HG02623 (cell line): ENCODE results near the gene ITPKB.
"Not testable (repeated sequence)": the region's sequence is repeated elsewhere in the genome, so short reads cannot be mapped to it uniquely, and the experiment has no call there.

ENCODE experiments used
- ATAC-seq: cut with Tn5 transposase; IDR thresholded peaks from one replicate; pipeline ENCODE4 v1.9.1; 2021; ENCODE audit warnings: moderate library complexity; ENCODE audit not compliant: unreplicated experiment

The ITPKB gene

DNA sequence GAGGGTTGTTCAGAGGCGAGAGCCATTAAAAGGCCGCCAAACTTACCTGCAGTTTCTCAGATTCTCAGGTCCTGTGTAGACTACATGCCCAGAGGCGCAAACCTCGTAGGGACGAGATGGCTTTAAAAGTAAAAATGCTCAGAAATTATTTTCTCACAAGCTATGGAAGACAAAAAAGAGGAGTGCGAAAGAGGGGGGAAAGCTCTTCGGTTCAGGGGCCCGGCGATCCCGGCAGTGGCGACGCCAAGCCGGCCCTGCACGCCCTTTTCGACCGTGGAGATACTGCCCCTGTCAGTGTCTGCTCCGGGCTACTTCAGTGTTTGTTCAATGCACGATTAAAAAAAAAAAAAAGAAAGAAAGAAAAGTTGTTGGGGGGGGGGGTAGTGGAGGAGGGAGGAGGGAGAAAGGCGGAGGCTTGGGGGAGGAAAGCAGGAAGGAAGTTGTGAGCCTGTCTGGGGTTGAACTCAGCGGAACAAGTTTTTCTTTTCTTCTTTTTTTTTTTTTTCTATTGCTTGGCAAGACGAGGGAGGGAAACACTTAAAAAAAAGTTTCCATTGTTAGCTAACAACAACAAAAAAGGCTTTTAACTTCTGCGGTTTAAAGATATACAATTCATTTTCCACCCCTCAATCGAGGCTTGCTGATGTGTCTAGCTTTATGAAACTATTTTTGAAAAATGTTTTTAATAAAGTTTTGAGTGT lies at the start of gene ITPKB:
Gene ITPKB (minus strand): TSS at position 288 of the 701 bp plus-strand sequence. CDS start 1,824 bp downstream, outside the sequence.
- ATAC-seq: no peak

DNA sequence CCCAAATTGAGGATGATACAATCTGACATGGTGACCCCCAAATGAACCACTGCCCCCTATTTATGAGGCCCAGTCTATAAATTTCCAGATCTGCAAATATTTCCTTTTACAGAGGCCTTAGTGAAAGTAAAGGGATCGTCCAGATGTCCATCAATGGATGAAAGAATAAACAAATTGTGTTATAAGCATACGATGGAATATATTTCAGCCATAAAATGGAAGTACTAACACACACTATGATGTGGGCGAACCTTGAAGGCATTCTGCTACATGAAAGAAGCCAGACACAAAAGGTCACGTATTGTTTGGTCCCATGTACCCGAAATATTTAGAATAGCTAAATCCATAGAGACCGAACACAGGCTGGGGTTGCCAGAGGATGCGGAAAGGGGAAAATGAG lies 48.6 kb upstream of the ITPKB start:
- ATAC-seq: no peak

DNA sequence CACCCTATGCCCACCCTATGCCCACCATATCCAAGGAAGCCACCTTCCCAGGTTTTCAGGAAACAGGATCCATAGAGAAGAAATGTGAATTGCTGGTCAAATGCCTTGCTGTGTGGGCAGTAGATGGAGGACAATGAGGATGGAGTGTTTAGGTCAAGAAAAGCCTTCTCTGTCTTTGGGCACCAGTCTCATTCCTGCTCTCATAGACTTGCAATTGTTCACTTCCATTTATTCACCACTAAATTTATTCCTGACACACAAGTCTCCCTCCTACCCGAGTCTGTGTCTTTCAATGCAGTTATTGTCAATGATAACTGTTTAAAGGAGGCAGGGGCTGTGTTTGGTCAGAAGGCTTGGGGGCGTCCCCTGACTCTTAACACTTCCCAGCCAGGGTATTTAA lies 48.0 kb upstream of the ITPKB start:
- no peak for ATAC-seq

DNA sequence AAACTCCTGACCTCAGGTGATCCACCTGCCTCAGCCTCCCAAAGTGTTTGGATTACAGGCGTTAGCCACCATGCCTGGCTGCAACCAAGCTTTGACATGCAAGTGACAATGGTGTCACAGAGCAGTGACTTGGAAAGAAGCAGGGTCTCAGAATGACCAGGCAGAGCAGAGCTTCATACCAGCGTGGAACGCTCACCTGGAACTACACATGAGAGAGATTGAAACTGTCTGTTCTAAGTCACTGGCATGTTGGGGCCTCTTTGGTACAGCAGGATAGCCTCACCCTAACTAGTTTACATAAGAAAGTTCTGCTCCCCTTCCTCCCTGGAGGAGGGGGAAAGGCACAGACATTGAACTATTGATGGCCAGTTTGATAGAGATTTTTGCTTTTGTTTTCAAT lies 47.5 kb upstream of the ITPKB start:
- ATAC-seq: peak; percentile 89

DNA sequence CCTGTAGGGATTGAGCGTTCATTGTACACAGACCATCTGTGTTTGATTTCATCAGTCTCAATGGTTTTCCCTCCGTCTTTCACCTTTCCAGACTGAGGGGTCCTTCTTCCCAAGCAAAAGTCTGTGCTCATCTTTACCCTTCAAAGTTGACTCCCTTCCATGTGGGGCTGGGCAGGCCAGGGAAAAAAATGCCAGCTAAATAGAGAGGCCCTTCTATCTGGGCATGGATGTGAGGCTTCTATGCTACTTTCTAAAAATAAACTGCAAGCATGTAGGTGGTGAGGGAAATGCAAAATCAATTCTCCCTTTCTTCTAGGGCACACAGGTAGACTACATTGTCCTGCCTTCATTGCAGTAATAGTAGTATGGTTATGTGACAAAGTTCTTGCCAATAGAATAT lies 46.7 kb upstream of the ITPKB start:
- no peak for ATAC-seq

DNA sequence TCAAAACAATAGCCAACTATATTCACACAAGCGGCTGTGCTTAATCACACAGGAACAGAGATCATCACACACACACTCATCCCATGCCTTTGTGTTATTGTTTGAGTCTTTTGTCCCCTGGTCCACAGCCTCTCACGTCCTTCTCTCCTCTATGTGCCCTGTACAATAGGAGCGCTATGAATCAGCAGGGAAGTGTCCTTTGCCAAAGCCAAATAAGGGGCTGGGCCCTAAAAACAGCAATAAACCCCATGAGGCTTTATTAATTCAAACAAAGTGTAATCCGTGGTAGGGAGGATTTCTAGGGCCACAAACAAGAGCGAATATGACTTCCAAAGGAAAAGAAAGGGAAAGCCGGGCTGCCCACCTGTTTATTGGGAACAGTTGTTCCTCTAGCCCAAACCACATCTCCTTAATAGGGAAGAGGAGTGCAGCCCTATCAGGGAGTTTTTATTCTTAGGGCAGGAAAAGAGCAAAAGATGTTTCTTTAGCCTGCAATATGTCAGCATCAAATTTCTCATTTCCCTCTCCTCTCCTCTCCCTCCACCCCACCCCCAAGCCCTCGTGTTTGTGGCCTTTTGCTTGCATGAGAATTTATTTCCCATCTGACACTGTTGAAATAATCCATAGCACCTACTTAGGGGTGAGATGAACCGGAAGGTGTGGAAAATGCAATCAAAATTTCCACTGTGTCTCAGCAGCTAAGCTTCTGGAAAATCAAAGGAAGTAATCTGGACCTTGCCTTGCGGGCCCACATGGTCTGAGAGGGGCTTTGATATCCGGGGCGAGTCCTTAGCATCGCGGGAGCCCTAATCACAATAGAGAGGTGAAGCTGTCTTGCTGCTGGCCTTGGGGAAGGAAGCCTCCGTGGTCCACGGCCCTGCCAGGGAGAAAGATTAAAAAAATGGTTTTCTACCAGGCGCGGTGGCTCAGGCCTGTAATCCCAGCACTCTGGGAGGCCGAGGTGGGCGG lies 45.3 kb upstream of the ITPKB start:
- ATAC-seq: no peak

DNA sequence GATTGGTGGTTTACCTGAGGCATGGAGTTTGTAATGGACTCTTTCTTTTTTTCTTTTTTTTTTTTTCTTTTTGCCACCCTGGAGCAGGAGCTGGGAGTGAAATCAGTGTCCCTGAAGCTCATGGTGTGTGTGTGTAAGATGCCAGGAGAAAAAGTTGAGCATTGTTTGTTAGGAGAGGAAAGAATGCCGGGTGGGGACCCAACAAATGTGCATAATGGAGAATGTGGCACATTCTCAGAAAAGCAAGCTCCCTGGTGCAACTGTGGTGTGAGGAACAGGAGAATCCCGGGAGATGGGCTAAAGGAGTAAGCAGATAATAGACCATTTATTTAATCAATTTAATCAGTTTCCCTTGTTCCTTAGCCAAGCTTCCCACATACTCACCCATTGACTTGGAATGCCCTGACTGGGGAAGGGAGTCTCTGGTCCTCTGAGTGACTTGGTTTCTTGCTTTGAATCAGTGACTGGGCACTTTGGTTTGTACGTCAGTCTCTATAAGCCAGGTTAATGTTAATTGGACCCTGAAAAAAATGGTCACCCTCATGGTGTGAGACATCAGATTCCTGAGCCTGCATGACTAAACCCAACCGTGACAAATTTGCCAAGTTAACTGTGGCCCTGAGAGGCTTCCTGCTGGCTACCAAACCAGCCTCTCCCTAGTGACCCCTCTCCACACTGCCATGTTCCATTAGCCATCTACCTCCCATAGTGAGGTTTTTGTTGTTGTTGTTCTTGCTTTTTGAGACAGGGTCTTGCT lies 43.9 kb upstream of the ITPKB start:
- ATAC-seq: no peak

DNA sequence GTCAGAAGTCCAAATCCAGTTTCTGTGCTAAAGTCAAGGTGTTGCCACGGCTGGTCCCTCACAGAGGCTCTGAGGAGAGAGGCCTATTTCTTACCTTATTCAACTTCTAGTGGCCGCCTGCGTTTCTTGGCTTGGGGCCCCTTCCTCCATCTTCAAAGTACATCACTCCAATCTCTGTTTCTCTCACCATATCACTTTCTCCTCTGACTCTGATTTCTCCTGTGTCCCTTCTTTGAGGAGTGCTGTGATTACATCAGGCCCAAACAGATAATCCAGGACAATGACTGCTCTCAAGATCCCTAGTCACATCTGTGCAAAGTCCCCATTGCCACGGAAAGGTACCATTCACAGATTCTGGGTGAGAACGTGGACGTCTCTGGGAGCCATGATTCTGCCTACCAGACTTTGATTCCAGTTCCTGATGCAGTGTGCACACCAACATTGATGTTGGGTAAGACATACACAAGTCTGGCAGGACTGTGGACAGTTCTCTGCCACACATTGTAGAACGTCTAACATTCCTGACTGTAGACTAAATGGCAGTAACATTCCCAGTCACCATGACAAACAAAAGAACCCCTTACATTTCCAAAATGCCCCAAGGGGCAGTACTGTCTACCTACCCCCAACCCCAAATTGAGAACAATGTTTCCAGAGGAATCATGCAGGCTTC lies 43.0 kb upstream of the ITPKB start:
- no peak for ATAC-seq

DNA sequence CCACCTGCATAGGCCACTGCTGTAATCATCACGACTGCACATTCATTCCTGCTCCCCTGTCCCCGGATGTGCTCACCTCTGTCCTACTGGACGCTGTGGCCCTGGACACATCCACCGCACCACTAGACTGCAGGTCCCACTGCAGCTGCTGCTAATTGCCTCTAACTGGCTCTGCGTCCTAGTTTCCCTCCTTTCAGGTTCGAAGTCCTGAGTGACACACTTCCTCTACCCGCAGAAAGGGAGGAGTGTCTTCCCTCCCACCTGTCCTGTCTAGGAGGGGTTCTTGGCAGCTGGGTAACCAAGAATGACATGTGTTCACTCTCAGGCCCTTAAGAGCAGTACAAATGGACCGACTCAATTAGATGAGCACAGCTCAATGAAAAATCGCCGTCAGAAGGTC lies 40.5 kb upstream of the ITPKB start:
- no peak for ATAC-seq

DNA sequence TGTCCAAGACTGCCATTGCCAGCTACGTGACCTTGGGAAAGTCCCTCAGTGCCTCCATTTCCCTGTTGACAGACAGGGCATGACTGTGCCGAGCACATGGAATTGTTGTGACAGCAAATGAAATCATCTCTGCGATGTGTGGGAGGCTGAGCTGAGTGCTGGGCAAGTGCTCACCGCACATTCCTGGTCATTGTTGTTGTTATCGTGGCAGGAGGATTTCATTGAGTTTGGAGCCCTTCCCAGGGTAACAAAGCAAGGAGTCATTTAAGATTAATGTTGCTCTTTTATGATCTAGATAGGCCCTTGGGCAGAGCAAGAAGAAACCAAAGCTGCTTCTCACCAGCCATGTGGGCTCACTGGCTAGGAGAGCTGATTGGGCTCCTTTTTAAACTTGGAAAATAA lies 39.6 kb upstream of the ITPKB start:
- ATAC-seq: no peak

DNA sequence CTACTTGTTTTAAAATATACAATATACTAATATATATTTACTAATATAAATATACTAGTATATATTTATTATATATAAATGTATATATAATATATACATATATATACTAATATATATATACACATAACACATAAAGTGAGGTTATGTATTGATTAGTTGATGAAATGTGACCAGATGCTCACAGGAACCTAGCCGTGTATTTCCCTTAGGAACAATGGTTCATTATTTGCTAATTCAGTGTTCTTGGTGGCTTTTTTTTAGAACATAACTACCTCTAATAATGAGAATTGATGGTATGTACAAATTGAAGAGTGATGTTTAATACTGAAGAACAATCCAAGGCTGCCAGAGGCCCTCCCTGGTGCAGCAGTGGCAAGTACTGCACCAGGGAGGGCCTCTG lies 37.9 kb upstream of the ITPKB start:
- ATAC-seq: no peak

DNA sequence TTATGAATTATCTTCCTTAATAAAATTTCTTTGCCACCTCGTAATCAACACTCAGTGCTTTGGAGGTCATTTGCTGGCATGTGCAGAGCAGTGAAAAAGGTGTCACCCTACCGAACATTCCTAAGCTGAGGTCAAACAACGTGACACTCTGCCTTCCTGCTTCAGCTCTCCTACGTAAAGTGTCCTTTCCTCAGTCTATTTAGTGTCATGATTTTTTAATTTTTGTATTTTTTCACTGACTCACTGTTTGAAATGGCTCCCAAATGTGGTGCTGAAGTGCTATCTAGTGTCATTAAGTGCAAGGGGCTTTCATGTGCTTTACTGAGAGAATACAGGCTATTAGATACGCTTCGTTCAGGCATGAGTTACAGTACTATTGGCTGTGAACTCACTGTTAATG lies 37.0 kb upstream of the ITPKB start:
- ATAC-seq: no peak

DNA sequence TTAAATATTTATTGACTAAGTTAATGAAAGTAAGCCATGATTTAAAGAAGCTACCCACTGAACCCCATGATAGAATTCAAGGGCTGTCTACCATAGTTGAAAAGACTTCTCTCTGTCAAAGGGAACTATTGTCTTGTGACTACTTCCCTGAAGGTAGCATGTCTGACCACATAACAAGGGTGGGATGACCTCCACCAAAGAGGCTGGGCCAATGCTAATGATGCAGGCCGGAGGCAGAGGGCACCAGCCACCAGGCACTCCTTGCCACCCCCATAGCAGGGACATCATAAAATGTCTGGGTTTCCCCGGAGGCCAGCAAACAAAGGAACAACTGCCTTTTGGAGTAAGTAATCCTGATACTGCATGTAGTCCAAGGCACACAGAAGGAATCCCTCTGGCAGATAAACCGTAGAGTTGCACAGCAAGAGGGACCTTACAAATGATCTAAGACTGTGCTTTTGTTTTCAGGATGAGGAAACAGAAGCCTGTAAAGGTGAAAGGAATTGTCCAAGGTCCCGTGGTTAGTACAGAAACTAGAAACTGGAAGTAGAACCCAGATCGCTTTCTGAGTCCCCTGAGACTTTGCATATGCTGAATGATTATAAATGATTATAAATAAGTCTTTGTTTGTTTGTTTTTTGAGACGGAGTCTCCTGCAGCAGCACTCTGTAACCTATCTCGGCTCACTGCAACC lies 33.5 kb upstream of the ITPKB start:
- ATAC-seq: peak; percentile 86

DNA sequence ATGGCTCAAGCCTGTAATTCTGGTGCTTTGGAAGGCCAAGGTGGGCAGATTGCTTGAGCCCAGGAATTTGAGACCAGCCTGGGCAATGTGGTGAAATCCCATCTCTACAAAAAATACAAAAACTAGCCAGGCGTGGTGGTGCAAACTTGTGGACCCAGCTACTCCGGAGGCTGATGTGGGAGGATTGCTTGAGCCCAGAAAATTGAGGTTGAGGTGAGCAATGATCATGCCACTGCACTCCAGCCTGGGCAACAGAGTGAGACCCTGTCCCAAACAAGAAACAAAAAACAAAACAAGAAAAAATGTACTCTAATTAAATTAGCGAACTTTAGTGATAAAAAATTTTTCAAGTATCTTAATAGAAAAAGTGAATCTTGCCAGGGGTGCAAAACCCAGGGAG lies 28.1 kb upstream of the ITPKB start:
- not testable (repeated sequence) for ATAC-seq

DNA sequence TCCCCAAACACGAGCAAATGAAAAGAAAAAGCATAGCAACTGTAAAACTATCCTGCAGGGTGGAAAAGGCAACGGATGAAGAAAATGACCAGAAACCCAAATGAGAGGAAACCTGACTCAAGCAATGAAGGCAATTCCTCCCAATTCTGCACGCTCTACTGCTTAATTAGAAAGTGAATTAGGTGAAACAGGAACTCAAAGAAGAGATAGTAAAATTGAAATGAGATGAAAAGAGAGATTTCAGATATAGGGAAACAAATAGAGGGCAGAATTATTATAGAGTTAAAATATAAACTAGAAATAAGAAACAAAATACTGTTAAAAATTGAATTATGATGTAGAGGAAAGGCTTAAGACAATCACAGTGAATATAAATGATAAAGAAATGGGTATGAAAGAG lies 27.5 kb upstream of the ITPKB start:
- no peak for ATAC-seq

DNA sequence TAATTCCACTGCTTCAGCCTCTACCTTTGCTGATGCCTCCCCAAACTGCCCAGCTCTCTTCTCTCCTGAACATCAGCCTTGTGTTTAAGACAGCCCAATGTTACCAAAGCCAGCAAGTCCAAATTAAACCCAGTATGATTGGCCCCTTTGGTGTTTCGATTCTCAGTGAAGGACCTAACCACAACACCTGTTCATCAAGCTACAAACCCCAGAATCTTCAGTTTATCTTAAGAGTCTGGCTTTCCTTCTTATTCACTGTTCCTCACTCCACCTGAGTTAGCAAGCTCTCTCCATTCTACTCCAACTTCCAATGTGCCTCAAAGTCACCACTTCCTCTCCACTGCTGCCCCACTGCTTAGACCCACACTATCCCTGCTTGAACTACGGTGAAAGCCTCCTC lies 25.5 kb upstream of the ITPKB start:
- peak; percentile 92 for ATAC-seq

DNA sequence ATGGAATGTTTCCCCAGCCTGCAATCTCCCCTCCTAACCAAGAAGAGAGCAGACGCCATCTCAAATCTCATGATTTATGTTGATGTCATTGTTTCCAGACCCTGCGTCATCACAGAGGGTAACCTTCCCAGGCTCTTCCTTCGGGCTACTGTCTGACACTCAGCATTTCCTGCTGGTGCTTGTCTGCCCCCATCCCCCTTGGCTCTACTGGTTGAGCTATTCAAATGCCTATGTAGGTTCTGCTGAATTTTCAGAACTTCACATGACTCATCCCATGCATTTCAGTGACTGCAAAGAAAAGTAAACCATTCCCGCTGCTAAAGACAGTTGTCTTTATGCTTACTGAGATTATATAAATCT lies 24.8 kb upstream of the ITPKB start:
- no peak for ATAC-seq

DNA sequence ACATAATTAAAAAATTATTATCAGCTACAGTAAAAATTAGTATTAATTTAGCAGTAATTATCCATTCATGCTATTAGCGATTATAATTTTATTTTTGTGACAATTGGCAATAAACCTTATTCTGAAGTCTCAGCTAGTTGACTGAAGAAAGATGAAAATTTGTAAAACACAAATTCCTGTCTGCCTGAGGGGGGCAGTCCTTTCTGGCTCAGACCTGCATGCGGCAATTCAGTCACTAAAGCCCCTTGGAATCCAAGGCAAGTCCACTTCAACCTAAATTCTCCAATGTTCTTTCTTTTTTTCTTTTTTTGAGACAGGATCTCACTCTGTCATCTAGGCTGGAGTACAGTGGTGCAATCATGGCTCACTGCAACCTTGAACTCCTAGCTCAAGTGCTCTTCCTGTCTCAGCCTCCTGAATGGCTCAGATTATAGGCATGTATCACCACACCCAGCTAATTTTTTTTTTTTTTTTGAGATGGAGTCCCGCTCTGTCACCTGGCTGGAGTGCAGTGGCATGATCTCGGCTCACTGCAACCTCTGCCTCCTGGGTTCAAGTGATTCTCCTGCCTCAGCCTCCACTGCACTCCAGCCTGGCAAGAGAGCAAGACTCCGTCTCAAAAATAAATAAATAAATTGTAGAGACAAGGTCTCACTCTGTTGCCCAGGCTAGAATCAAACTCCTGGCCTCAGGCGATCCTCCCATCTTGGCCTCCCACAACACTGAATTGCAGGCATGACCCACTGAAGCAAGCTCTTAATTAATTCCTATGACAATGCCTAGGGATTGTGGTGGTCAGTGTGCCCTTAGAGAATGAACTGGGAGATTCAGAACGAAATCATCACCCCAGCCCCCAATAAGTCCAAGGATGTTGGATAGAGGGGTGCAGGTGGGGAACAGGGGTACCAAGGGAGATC lies 24.2 kb upstream of the ITPKB start:
- ATAC-seq: no peak

DNA sequence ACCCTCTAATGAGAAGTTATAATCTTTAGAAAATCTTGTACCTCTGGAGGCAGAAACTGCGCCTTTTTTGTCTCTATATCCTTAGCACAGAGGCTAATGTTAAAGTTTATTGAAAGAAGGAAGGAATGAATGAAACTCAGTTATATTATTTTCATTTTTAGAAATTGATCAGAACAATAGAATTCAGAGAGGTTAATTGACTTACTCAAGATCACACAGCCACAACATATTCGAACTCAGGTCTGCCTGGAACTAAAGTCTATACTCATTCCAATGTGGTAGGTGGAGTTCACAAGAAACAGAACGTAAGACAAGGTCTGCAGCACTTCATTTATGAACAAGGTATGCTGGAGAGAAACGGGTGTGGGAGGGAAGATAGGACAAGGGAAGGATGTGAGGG lies 23.0 kb upstream of the ITPKB start:
- no peak for ATAC-seq
